ENCODE results near the gene PMIS2. TPM values are rescaled to one million over a fixed set of nuclear protein-coding genes. Genes with fewer than 3 reads are reported as not detected.
A peak's percentile ranks its signal among the peaks of the same experiment; 100 is the strongest.

The PMIS2 gene
- total RNA-seq, 2 experiments from 2014 or later, result not detected

- intact Hi-C loops (cut with micrococcal nuclease), result no loop called here
- Mint-ChIP-seq H3K9me3 (peaks cover 15% of the 10 kb centered on the region), H3K36me3 (ENCODE audit: low read depth) (peaks cover 3% of the 10 kb centered on the region), H3K4me3 (no peak overlapping the region), H3K27ac (no peak overlapping the region), H3K27me3 (ENCODE audit: low read depth) (no peaks in the 10 kb centered on the region), H3K4me1 (ENCODE audit: low read depth) (peaks cover 19% of the 10 kb centered on the region)
- CTCF ChIA-PET, result interaction anchor here (0.9 to 1.3 kb wide), 2 partner anchors 10 to 59 kb away, joined by 3 to 4 read pairs; no protein-coding TSS in a partner anchor
- DNase-seq, result no peak
These were observed 21.7 kb downstream of the PMIS2 start for GRCh38 chr19:35607661-35608060.

- no peak for DNase-seq
- H3K27ac Mint-ChIP-seq, result no peak overlapping the region
These were observed 22.3 kb downstream of the PMIS2 start for GRCh38 chr19:35608251-35608650.

DNA sequence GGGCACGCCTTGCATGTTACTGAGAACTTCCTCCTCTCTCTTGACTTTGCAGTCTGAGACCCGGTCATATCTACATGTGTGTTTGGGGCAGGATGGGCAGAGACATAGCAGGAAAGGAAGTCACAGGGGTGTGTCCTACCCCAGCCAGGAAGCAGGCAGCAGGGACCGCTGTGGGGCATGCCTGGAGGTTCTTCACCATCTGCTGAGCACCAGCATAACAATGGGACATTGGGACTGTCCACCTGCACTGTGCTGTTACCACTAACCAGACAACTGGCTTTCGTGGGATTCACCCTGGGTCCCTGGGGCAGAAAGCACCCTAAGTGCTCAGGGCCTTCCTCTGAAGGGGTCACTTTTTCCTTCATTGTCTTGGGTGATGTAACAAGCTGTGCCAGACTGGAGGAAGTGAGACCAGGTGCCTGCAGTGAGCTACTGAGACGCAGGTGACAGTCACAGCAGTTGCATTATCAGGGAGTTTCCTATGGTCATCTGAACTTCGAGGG lies 23.9 kb downstream of the PMIS2 start:
- peaks cover 26% of the 10 kb centered on the region for H3K4me1 Mint-ChIP-seq (ENCODE audit: low read depth)
- no peaks in the 10 kb centered on the region for H3K27me3 Mint-ChIP-seq (ENCODE audit: low read depth)
- CTCF ChIA-PET, result interaction anchor here (0.6 to 1.3 kb wide), 3 partner anchors 12 to 100 kb away, joined by 3 to 4 read pairs (median 3); no protein-coding TSS in a partner anchor
- intact Hi-C loops (cut with micrococcal nuclease), result no loop called here
- DNase-seq, result peak; percentile 68
- H3K27ac Mint-ChIP-seq, result peak overlapping the region; percentile 74
- H3K36me3 Mint-ChIP-seq (ENCODE audit: low read depth), result peaks cover 3% of the 10 kb centered on the region
- peaks cover 15% of the 10 kb centered on the region for H3K9me3 Mint-ChIP-seq
- peak overlapping the region; percentile 12 for H3K4me3 Mint-ChIP-seq

More at GRCh38 chr19:35608251-35608650, 22.3 kb downstream of the PMIS2 start:
- Mint-ChIP-seq H3K27me3 (ENCODE audit: low read depth) (no peaks in the 10 kb centered on the region), H3K4me3 (no peak overlapping the region), H3K36me3 (ENCODE audit: low read depth) (peaks cover 3% of the 10 kb centered on the region), H3K4me1 (ENCODE audit: low read depth) (peaks cover 20% of the 10 kb centered on the region), H3K9me3 (peaks cover 15% of the 10 kb centered on the region)
- intact Hi-C loops (cut with micrococcal nuclease), result no loop called here
- CTCF ChIA-PET, result interaction anchor here (0.9 kb wide), 1 partner anchor 10 kb away, joined by 3 read pairs; no protein-coding TSS in a partner anchor

DNA sequence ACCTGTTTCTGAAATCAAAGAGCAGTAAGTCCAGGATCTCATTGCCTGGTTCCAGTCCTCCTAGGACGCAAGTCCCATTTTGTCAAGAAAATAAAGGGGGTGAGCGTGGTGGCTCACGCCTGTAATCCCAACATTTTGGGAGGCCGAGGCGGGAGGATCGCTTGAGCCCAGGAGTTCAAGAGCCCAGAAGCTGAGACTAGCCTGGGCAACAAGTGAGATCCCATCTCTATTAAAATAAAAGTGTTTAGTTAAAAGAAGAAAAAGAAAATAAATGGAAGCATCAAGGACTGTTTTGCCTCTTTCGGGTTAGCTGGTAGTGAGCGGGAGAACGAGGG lies 26.2 kb downstream of the PMIS2 start:
- Mint-ChIP-seq H3K27ac (peak overlapping the region; percentile 87), H3K36me3 (ENCODE audit: low read depth) (peaks cover 8% of the 10 kb centered on the region), H3K4me3 (peak overlapping the region; percentile 86), H3K9me3 (peaks cover 13% of the 10 kb centered on the region), H3K27me3 (ENCODE audit: low read depth) (no peaks in the 10 kb centered on the region), H3K4me1 (ENCODE audit: low read depth) (peaks cover 26% of the 10 kb centered on the region)
- no peak for DNase-seq
- intact Hi-C loops (cut with micrococcal nuclease), result loop anchor here (1.0 kb wide), 4 partner anchors 16 to 136 kb away; partner anchors contain the start of genes LIN37 and TMEM147
- CTCF ChIA-PET, result interaction anchor here (1.8 kb wide), 1 partner anchor 64 kb away, joined by 6 read pairs; no protein-coding TSS in a partner anchor

- Mint-ChIP-seq H3K27ac (peak within 1 kb of the TSS; percentile 87), H3K4me1 (ENCODE audit: low read depth) (peaks cover 26% of the 10 kb centered on the region), H3K9me3 (peaks cover 10% of the 10 kb centered on the region), H3K4me3 (peak within 1 kb of the TSS; percentile 86), H3K27me3 (ENCODE audit: low read depth) (no peaks in the 10 kb centered on the region), H3K36me3 (ENCODE audit: low read depth) (peaks cover 8% of the 10 kb centered on the region)
- CTCF ChIA-PET, result interaction anchor here (0.6 to 1.8 kb wide), 3 partner anchors 31 to 225 kb away, joined by 3 to 6 read pairs (median 4); no protein-coding TSS in a partner anchor
- intact Hi-C loops (cut with micrococcal nuclease), result loop anchor here (1.0 kb wide), 4 partner anchors 16 to 136 kb away; partner anchors contain the start of genes LIN37 and TMEM147
- DNase-seq, result peak; percentile 96
These were observed 26.8 kb downstream of the PMIS2 start, which contains the start of gene HAUS5 for GRCh38 chr19:35612559-35613321. TSS of gene HAUS5 (plus strand) at chr19:35612735. CDS start at chr19:35612795, 60 bp downstream.

GRCh38 chr19:35613574-35613973 lies 27.6 kb downstream of the PMIS2 start:
- CTCF ChIA-PET, result interaction anchor here (0.6 to 0.8 kb wide), 3 partner anchors 30 to 226 kb away, joined by 3 to 4 read pairs (median 3); no protein-coding TSS in a partner anchor
- peaks cover 4% of the 10 kb centered on the region for H3K36me3 Mint-ChIP-seq (ENCODE audit: low read depth)
- no peak for DNase-seq
- peaks cover 3% of the 10 kb centered on the region for H3K9me3 Mint-ChIP-seq
- H3K4me1 Mint-ChIP-seq (ENCODE audit: low read depth), result peaks cover 26% of the 10 kb centered on the region
- H3K27me3 Mint-ChIP-seq (ENCODE audit: low read depth), result no peaks in the 10 kb centered on the region
- H3K27ac Mint-ChIP-seq, result peak overlapping the region; percentile 87
- H3K4me3 Mint-ChIP-seq, result peak overlapping the region; percentile 86
- intact Hi-C loops (cut with micrococcal nuclease), result no loop called here

DNA sequence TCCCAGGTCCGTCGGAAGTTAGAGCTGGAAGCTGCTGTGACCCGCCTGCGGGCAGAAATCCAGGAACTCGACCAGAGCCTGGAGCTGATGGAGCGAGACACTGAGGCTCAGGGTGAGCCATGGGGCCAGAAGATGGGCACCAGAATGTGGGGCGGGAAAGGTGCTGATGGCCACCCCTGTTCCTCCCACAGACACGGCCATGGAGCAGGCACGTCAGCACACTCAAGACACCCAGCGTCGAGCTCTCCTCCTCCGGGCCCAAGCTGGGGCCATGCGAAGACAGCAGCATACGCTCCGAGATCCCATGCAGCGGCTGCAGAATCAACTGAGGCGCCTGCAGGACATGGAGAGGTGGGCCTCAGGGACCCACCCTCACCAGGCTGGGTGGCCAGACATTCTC lies 29.1 kb downstream of the PMIS2 start:
- CTCF ChIA-PET, result interaction anchor here (0.6 kb wide), 1 partner anchor 386 kb away, joined by 5 read pairs; no protein-coding TSS in a partner anchor
- Mint-ChIP-seq H3K27ac (no peak overlapping the region), H3K4me1 (ENCODE audit: low read depth) (peaks cover 18% of the 10 kb centered on the region), H3K27me3 (ENCODE audit: low read depth) (no peaks in the 10 kb centered on the region), H3K4me3 (no peak overlapping the region), H3K9me3 (no peaks in the 10 kb centered on the region), H3K36me3 (ENCODE audit: low read depth) (peaks cover 4% of the 10 kb centered on the region)
- no peak for DNase-seq
- intact Hi-C loops (cut with micrococcal nuclease), result no loop called here

DNA sequence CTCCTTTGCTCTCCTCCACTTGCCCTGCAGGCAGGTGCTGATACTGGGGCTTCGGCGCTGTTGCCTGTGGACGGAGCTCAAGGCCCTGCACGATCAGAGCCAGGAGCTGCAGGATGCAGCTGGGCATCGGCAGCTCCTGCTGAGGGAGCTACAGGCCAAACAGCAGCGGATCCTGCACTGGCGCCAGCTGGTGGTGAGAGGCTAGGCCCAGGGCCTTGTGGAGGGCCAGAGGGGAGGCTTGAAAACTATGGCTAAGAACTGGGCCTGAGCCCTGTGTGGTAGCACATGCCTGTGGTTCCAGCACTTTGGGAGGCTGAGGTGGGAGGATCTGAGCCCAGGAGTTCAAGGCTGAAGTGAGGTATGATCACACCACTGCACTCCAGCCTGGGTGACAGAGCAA lies 32.9 kb downstream of the PMIS2 start:
- no peak for DNase-seq
- H3K9me3 Mint-ChIP-seq, result no peaks in the 10 kb centered on the region
- no peak overlapping the region for H3K27ac Mint-ChIP-seq
- peaks cover 12% of the 10 kb centered on the region for H3K36me3 Mint-ChIP-seq (ENCODE audit: low read depth)
- CTCF ChIA-PET, result no interaction called here
- no peak overlapping the region for H3K4me3 Mint-ChIP-seq
- intact Hi-C loops (cut with micrococcal nuclease), result no loop called here
- no peaks in the 10 kb centered on the region for H3K27me3 Mint-ChIP-seq (ENCODE audit: low read depth)
- peaks cover under 1% of the 10 kb centered on the region for H3K4me1 Mint-ChIP-seq (ENCODE audit: low read depth)

DNA sequence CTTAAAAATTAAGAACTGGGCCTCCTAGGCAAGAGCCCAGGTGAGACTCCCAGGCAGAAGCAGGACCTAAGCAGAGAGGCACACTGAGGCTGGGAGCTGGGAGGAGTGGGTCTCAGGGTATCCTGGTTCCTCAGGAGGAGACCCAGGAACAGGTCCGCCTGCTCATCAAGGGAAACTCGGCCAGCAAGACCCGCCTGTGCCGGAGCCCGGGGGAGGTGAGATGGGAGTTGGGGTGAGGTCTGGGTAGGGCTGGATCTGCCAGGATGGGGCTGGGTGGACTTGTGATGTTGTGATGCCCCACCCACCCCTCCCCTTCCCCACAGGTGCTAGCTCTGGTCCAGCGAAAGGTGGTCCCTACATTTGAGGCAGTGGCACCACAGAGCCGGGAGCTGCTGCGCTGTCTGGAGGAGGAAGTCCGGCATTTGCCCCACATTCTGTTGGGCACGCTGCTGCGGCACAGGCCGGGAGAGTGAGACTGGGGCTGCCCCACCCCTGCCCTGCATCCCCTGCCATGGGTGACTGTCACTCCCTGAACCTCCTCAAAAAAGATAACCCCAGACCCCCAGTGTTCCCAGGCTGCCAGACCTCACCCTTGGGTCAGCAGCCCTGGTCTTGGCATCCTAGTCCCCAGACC lies 33.4 kb downstream of the PMIS2 start:
- CTCF ChIA-PET, result no interaction called here
- no peak for DNase-seq
- intact Hi-C loops (cut with micrococcal nuclease), result no loop called here

GRCh38 chr19:35620001-35620400 lies 34.0 kb downstream of the PMIS2 start:
- Mint-ChIP-seq H3K27me3 (ENCODE audit: low read depth) (no peaks in the 10 kb centered on the region), H3K4me3 (no peak overlapping the region), H3K36me3 (ENCODE audit: low read depth) (peaks cover 12% of the 10 kb centered on the region), H3K4me1 (ENCODE audit: low read depth) (no peaks in the 10 kb centered on the region), H3K27ac (no peak overlapping the region), H3K9me3 (no peaks in the 10 kb centered on the region)
- intact Hi-C loops (cut with micrococcal nuclease), result no loop called here
- no peak for DNase-seq
- CTCF ChIA-PET, result no interaction called here

More for the DNA sequence above, 33.4 kb downstream of the PMIS2 start:
- H3K4me1 Mint-ChIP-seq (ENCODE audit: low read depth), result no peaks in the 10 kb centered on the region
- no peak overlapping the region for H3K27ac Mint-ChIP-seq
- no peaks in the 10 kb centered on the region for H3K27me3 Mint-ChIP-seq (ENCODE audit: low read depth)
- H3K36me3 Mint-ChIP-seq (ENCODE audit: low read depth), result peaks cover 12% of the 10 kb centered on the region
- no peaks in the 10 kb centered on the region for H3K9me3 Mint-ChIP-seq
- H3K4me3 Mint-ChIP-seq, result no peak overlapping the region

- H3K27ac Mint-ChIP-seq, result peak overlapping the region; percentile 22
- intact Hi-C loops (cut with micrococcal nuclease), result no loop called here
- CTCF ChIA-PET, result interaction anchor here (1.2 kb wide), 1 partner anchor 11 kb away, joined by 3 read pairs; no protein-coding TSS in a partner anchor
- H3K9me3 Mint-ChIP-seq, result no peaks in the 10 kb centered on the region
- DNase-seq, result no peak
- H3K27me3 Mint-ChIP-seq (ENCODE audit: low read depth), result no peaks in the 10 kb centered on the region
- peaks cover 8% of the 10 kb centered on the region for H3K36me3 Mint-ChIP-seq (ENCODE audit: low read depth)
- H3K4me1 Mint-ChIP-seq (ENCODE audit: low read depth), result no peaks in the 10 kb centered on the region
- H3K4me3 Mint-ChIP-seq, result no peak overlapping the region
These were observed 35.7 kb downstream of the PMIS2 start for GRCh38 chr19:35621708-35622107.

DNA sequence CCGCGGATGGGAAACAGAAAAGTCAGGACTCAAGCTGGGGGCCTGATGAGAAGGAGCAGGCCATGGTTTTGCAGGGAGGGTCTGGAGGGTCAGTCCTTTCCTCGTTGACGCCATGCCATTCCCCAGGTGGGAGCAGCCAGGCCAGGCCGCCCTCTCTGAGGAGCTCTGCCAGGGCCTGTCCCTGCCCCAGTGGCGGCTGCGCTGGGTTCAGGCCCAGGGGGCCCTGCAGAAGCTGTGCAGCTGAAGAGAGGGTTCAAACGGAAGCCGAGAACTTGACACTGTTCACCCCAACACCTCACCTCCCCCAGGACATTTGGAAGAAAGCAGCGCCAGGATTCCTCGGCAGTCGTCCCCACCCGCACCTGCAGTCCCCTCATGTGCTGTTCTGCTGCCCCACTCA lies 36.8 kb downstream of the PMIS2 start:
- intact Hi-C loops (cut with micrococcal nuclease), result no loop called here
- peaks cover 8% of the 10 kb centered on the region for H3K36me3 Mint-ChIP-seq (ENCODE audit: low read depth)
- H3K4me1 Mint-ChIP-seq (ENCODE audit: low read depth), result no peaks in the 10 kb centered on the region
- H3K27ac Mint-ChIP-seq, result peak overlapping the region; percentile 44
- DNase-seq, result no peak
- no peaks in the 10 kb centered on the region for H3K27me3 Mint-ChIP-seq (ENCODE audit: low read depth)
- no peaks in the 10 kb centered on the region for H3K9me3 Mint-ChIP-seq
- CTCF ChIA-PET, result interaction anchor here (1.2 kb wide), 2 partner anchors 12 to 75 kb away, joined by 3 read pairs; no protein-coding TSS in a partner anchor
- H3K4me3 Mint-ChIP-seq, result no peak overlapping the region
